Osteoblast (primary cell): ENCODE measurements around the gene TLR3. TPM values are rescaled to one million over a fixed set of nuclear protein-coding genes. Genes with fewer than 3 reads are reported as not detected.

Experiments used
- DNase-seq: peaks from one replicate; pipeline ENCODE4 v3.0.0; 2011; ENCODE audit warnings: low spot score, mixed read lengths; ENCODE audit not compliant: insufficient read length; ENCODE audit errors: missing footprints
- H2AFZ ChIP-seq: 2 replicates; pipeline ENCODE4 v1.6.0; 2011; ENCODE audit warnings: mild to moderate bottlenecking, low read length
- H3K27ac ChIP-seq: 2 replicates; pipeline ENCODE4 v1.5.1; 2011; ENCODE audit warnings: mild to moderate bottlenecking, low read depth, low read length, moderate library complexity
- H3K27me3 ChIP-seq: 2 replicates; pipeline ENCODE4 v1.6.0; 2012; ENCODE audit warnings: mild to moderate bottlenecking, control low read depth, inconsistent platforms, low read length, moderate library complexity; ENCODE audit not compliant: insufficient read depth
- H3K36me3 ChIP-seq: 2 replicates; pipeline ENCODE4 v1.5.1; 2011; ENCODE audit warnings: mild to moderate bottlenecking, low read length, control low read depth, moderate library complexity; ENCODE audit not compliant: insufficient read depth
- H3K4me1 ChIP-seq: 2 replicates; pipeline ENCODE4 v1.5.1; 2011; ENCODE audit warnings: mild to moderate bottlenecking, low read length, control low read depth, moderate library complexity; ENCODE audit not compliant: insufficient read depth
- H3K4me2 ChIP-seq: 2 replicates; pipeline ENCODE4 v1.6.0; 2011; ENCODE audit warnings: mild to moderate bottlenecking, low read length; ENCODE audit not compliant: insufficient read depth
- H3K4me3 ChIP-seq: fragments of 200-600 bp; sonication (generic); 3 replicates; pipeline ENCODE4 v1.5.1; 2012; ENCODE audit warnings: mild to moderate bottlenecking, low read length, inconsistent platforms; ENCODE audit not compliant: insufficient read depth
- H3K79me2 ChIP-seq: 2 replicates; pipeline ENCODE4 v1.6.0; 2012; ENCODE audit warnings: mild to moderate bottlenecking, low read length, control low read depth, inconsistent platforms; ENCODE audit not compliant: insufficient read depth
- H3K9me3 ChIP-seq: 2 replicates; pipeline ENCODE4 v1.5.1; 2011; ENCODE audit warnings: low read depth, low read length, control low read depth
- H4K20me1 ChIP-seq: 2 replicates; pipeline ENCODE4 v1.6.0; 2012; ENCODE audit warnings: mild to moderate bottlenecking, low read length, control low read depth; ENCODE audit not compliant: insufficient read depth
- total RNA-seq: library from RNA; depleted of rRNA; stranded (reverse); fragments of >200 nt; gene quantifications from 2 replicates; pipeline ENCODE4 v1.2.3, GENCODE V29; 2012
- TF ChIP-seq, protein P1 (sequence below): IDR thresholded peaks from 2 replicates; pipeline ENCODE4 v1.5.1; 2011; ENCODE audit warnings: mild to moderate bottlenecking, low read depth, low read length, moderate library complexity; ENCODE audit errors: extremely low read depth

TLR3 gene
- total RNA-seq, 1 donor: 8.0 TPM

DNA sequence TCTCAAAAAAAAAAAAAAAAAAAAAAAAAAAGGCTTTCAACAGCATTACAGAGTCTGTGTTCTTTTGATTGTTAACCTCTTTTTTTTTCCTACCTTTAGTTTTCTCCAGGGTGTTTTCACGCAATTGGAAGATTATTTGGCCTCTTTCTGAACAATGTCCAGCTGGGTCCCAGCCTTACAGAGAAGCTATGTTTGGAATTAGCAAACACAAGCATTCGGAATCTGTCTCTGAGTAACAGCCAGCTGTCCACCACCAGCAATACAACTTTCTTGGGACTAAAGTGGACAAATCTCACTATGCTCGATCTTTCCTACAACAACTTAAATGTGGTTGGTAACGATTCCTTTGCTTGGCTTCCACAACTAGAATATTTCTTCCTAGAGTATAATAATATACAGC, 13.3 kb downstream of the TLR3 start:
- no peaks in the 10 kb centered on the region for H4K20me1 ChIP-seq
- no peaks in the 10 kb centered on the region for H3K4me1 ChIP-seq
- no peak overlapping the region for H3K27ac ChIP-seq
- H3K27me3 ChIP-seq: no peaks in the 10 kb centered on the region
- no peak overlapping the region for H2AFZ ChIP-seq
- H3K79me2 ChIP-seq: no peaks in the 10 kb centered on the region
- H3K4me3 ChIP-seq: no peak overlapping the region
- H3K9me3 ChIP-seq: no peaks in the 10 kb centered on the region
- H3K4me2 ChIP-seq: no peak overlapping the region
- TF ChIP-seq, protein P1, sequence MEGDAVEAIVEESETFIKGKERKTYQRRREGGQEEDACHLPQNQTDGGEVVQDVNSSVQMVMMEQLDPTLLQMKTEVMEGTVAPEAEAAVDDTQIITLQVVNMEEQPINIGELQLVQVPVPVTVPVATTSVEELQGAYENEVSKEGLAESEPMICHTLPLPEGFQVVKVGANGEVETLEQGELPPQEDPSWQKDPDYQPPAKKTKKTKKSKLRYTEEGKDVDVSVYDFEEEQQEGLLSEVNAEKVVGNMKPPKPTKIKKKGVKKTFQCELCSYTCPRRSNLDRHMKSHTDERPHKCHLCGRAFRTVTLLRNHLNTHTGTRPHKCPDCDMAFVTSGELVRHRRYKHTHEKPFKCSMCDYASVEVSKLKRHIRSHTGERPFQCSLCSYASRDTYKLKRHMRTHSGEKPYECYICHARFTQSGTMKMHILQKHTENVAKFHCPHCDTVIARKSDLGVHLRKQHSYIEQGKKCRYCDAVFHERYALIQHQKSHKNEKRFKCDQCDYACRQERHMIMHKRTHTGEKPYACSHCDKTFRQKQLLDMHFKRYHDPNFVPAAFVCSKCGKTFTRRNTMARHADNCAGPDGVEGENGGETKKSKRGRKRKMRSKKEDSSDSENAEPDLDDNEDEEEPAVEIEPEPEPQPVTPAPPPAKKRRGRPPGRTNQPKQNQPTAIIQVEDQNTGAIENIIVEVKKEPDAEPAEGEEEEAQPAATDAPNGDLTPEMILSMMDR: no peak
- H3K36me3 ChIP-seq: no peaks in the 10 kb centered on the region
- no peak for DNase-seq

DNA sequence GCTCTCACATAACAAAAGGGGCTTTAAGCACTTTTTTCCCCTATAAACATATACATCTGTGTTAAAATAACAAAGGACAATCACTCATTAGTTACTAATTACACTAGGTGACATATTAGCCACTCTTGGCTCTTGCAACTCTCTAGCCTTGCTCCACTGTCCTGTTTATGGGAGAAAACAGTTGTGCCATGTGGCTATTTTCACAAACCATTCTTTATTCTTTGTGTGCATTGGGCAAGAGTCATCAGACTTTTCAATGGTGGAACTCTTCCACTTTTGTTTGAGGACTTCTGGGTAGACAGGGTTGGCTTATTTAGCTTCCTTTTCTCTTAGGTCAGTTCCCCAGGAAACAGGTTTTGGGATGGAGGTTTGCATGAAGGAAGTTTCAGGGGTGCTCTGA, 19.6 kb downstream of the TLR3 start:
- TF ChIP-seq, protein P1: no peak

DNA sequence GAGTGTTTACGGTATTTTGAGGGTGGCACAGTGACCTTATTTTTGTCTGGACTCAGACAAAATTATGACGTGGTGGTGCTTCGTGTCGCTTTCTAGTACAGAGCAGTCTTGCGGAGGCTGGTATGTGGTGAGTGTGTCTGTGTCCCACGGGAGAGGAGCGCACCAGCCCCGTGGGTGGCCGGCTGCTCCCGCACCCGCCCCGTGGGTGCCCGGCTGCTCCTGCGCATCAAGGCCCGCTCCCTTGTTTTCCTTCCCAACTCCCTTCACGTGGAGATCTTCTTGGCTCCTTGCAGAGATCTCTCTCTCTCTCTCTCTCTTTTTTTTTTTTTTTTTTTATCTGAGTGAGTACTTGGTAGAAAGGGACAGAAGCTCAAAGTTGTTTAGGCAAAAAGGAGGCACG, 23.3 kb downstream of the TLR3 start:
- Histone ChIP-seq H3K36me3 (no peaks in the 10 kb centered on the region), H3K4me3 (no peak overlapping the region), H3K27ac (no peak overlapping the region), H4K20me1 (no peaks in the 10 kb centered on the region), H3K27me3 (peaks cover 7% of the 10 kb centered on the region), H3K4me1 (no peaks in the 10 kb centered on the region), H3K79me2 (no peaks in the 10 kb centered on the region), H3K9me3 (no peaks in the 10 kb centered on the region), H2AFZ (no peak overlapping the region), H3K4me2 (no peak overlapping the region)
- TF ChIP-seq, protein P1: no peak
- DNase-seq: no peak

More for the DNA sequence above, 19.6 kb downstream of the TLR3 start:
- Histone ChIP-seq H3K27ac (no peak overlapping the region), H3K4me2 (no peak overlapping the region), H3K36me3 (no peaks in the 10 kb centered on the region), H3K79me2 (no peaks in the 10 kb centered on the region), H3K4me3 (no peak overlapping the region), H2AFZ (no peak overlapping the region), H3K4me1 (no peaks in the 10 kb centered on the region), H4K20me1 (no peaks in the 10 kb centered on the region), H3K27me3 (no peaks in the 10 kb centered on the region), H3K9me3 (no peaks in the 10 kb centered on the region)
- DNase-seq: no peak

- Histone ChIP-seq H3K27ac (no peak overlapping the region), H2AFZ (no peak overlapping the region), H3K4me1 (no peaks in the 10 kb centered on the region), H3K9me3 (no peaks in the 10 kb centered on the region), H3K36me3 (no peaks in the 10 kb centered on the region), H4K20me1 (no peaks in the 10 kb centered on the region), H3K27me3 (peaks cover 13% of the 10 kb centered on the region), H3K4me2 (no peak overlapping the region), H3K4me3 (no peak overlapping the region), H3K79me2 (no peaks in the 10 kb centered on the region)
- TF ChIP-seq, protein P1: no peak
- no peak for DNase-seq
These were observed 26.4 kb downstream of the TLR3 start for GRCh38 chr4:186095406-186095805.
